Head of caudate nucleus (tissue), 42 donors: ENCODE measurements around the gene CD2AP.

Experiments used
- DNase-seq, 42 donors: peaks; one replicate each; pipeline versions ENCODE4 v3.0.0 to v3.0.0-alpha.2; 2020 to 2021; ENCODE audit warnings: mixed read lengths in 7 of 42
- intact Hi-C: fragments of 100-400 bp; cut with DNase I; formaldehyde crosslinking; loops from one replicate; pipeline ENCODE4 v1.15.0; 2022

CD2AP gene

GRCh38 chr6:47485491-47486135, 8.0 kb downstream of the CD2AP start:
- intact Hi-C loops = no loop called here

GRCh38 chr6:47489995-47490394, 12.4 kb downstream of the CD2AP start:
- intact Hi-C loops = no loop called here

More at GRCh38 chr6:47485491-47486135, 8.0 kb downstream of the CD2AP start:
- no peak for DNase-seq

GRCh38 chr6:47490676-47491075, 13.1 kb downstream of the CD2AP start:
- intact Hi-C loops = no loop called here
- no peak for DNase-seq

More at GRCh38 chr6:47489995-47490394, 12.4 kb downstream of the CD2AP start:
- DNase-seq = no peak

GRCh38 chr6:47492355-47492754, 14.8 kb downstream of the CD2AP start:
- intact Hi-C loops = no loop called here
- no peak for DNase-seq

GRCh38 chr6:47495207-47495606, 17.6 kb downstream of the CD2AP start:
- intact Hi-C loops = no loop called here
- no peak for DNase-seq

GRCh38 chr6:47495954-47496545, 18.5 kb downstream of the CD2AP start:
- intact Hi-C loops = no loop called here
- DNase-seq = no peak

- intact Hi-C loops = no loop called here
- no peak for DNase-seq
Observed at GRCh38 chr6:47496935-47497579, 19.5 kb downstream of the CD2AP start.

GRCh38 chr6:47502920-47503319, 25.3 kb downstream of the CD2AP start:
- no peak for DNase-seq
- intact Hi-C loops = no loop called here

- intact Hi-C loops = no loop called here
- no peak for DNase-seq
Observed at GRCh38 chr6:47509937-47510336, 32.3 kb downstream of the CD2AP start.

- no peak for DNase-seq
- intact Hi-C loops = no loop called here
Observed at GRCh38 chr6:47512872-47513271, 35.3 kb downstream of the CD2AP start.

GRCh38 chr6:47519279-47519678, 41.7 kb downstream of the CD2AP start:
- intact Hi-C loops = no loop called here
- DNase-seq = no peak

GRCh38 chr6:47520282-47520681, 42.7 kb downstream of the CD2AP start:
- DNase-seq = no peak
- intact Hi-C loops = no loop called here

GRCh38 chr6:47521961-47522360, 44.4 kb downstream of the CD2AP start:
- intact Hi-C loops = no loop called here
- no peak for DNase-seq

- intact Hi-C loops = no loop called here
- DNase-seq = no peak
Observed at GRCh38 chr6:47524136-47524845, 46.7 kb downstream of the CD2AP start.

- intact Hi-C loops = no loop called here
- no peak for DNase-seq
Observed at GRCh38 chr6:47525330-47526057, 47.9 kb downstream of the CD2AP start.

- intact Hi-C loops = no loop called here
- DNase-seq = no peak
Observed at GRCh38 chr6:47527274-47527673, 49.7 kb downstream of the CD2AP start.

GRCh38 chr6:47529734-47530133, 52.1 kb downstream of the CD2AP start:
- intact Hi-C loops = no loop called here

GRCh38 chr6:47532981-47533585, 55.5 kb downstream of the CD2AP start:
- DNase-seq = no peak
- intact Hi-C loops = no loop called here

More at GRCh38 chr6:47529734-47530133, 52.1 kb downstream of the CD2AP start:
- no peak for DNase-seq

- intact Hi-C loops = no loop called here
- DNase-seq = no peak
Observed at GRCh38 chr6:47534063-47534462, 56.5 kb downstream of the CD2AP start.
